GM19239 (cell line): Measurements from ENCODE around the gene PRKG2.

Experiments
- DNase-seq: peaks from one replicate; pipeline ENCODE4 v3.0.0; 2011; ENCODE audit warnings: low spot score; ENCODE audit not compliant: insufficient read length
- FAIRE-seq: peaks from 2 replicates; lab custom pipeline; 2011; peaks lifted over from hg19 to GRCh38; lab: Jason Lieb, UNC

The PRKG2 gene

DNA sequence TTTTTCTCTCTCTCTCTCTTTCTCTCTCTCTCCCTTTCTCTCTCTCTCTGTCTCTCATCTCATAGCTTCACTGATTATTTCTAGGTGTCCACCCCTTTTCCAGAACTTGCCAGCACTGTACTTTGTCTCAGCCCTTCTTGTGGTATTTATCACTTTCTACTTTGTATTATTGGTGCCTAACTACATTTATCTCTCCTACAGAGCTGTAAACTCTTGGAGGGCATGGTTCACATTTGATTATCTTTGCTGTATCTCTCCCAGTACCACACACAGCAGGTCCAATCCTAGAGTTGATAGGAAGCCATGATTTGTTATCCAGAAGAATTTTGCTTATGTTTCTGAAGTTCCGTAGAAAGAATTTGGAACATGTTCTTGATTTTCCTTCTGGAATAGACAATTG, 5.2 kb upstream of the PRKG2 start:
- DNase-seq (no peak), FAIRE-seq (no peak)

DNA sequence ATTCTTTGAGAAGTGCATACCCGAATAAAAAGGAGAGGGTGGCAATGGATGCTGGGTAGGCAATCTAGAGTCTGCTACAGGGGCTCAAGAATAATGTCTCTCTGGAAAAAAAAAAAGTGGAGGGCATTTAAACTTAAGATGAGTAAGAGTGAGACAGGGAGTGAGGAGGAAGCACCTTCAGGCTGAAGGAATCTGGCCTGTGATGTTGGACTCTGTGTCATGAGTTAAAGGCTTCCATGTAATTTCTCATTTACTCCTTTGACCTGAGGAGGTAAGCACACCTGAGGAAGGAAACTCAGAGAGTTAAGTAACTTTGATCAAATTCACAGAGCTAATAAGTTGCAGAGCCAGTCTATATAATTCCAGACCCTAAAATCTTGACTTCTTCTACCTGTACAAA, 3.2 kb upstream of the PRKG2 start:
- no peak for DNase-seq
- no peak for FAIRE-seq

DNA sequence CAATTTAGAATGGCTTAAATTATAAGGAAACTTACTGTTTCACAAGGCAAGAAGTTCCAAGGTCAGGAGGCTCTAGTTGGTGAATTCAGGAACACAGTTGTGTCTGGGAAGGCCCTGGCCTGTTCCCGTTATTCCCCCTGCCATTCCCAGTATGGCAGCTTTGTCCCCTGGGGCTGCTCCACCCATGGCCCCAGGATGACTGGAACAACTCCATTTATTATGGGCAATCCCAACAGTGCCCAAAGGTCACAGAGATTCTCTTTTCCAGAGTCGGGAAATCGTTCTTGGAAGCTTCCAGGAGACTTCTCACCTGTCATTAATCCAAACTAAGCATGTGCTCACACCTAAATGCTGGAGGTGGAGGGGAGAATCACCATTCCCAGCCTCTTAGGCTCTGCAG, 2.8 kb upstream of the PRKG2 start:
- DNase-seq, result no peak
- FAIRE-seq, result no peak

DNA sequence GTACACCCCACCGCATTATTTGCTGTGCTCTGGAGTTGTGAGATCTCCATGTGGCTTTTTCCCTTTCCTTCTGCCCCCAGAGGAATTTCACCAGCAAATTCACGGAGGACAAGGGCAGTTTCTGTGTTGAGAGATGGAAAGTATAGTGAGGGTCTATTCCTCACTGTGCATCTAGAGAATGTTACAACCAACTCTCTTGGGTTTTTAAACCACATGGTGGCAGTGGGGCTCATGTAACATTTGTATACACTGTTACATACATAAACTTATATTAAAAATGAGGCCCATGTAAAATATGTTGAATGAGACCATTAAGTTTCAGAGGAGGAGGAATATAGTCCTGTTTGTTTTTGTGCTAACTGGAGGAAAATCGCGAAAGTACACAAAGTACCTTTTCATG, 909 bp upstream of the PRKG2 start:
- FAIRE-seq (no peak), DNase-seq (no peak)

DNA sequence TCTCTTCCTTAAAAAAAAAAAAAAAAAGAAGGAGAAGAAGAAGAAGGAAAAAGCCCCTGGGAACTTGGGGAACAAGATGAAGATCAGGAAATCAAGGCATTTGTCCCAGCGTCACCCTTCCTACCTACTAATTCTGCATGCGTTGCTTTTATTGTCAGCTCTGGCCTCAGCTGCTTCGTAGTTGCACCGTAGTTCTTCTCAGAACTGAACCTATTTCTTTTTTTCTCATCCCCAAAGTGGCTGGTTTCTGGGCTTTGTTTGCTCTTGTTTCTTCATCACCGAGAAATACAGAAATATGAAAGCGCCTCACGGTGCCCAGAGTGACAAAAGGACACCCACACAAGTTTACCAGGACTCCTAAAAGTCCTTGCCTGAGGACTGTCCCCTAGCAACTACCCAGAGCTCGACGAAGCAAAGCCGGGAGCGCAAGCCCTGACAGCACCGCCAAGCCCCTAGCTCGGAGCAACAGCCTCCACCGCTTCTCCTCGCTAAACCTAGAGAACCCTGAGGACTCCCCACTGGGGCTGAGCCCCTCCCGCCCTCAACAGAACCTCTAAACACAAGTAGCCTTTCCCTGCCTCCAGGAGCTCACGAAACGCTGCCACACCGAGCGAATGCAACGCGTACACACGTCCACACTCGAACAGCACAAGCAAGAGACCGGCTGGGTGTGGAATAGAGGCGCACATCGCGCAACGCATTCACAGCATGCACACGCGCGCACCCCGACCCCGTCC, 710 bp downstream of the PRKG2 start:
- DNase-seq, result no peak
- FAIRE-seq, result no peak

GRCh38 chr4:81213671-81214070, 1.4 kb downstream of the PRKG2 start:
- FAIRE-seq (no peak), DNase-seq (no peak)

DNA sequence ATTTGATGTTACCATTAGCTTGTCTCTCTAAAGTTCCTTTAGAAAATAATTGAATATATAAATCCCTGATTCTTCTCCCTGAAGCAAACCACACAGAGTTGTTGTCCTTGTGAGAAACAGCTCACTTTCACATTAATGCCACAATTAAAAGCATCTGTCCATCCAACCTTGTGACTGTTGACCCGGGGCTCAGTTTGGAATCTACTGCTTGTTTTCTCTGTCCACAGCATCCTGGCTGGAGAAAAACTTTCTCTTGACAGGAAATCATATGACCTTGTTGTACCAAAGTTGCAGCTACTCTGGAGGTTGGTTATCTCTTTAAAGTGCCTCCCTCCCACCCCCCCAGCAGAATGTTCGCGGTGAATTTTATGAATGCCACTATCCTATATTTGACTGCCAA, 3.1 kb downstream of the PRKG2 start:
- no peak for DNase-seq
- FAIRE-seq, result no peak

GRCh38 chr4:81207828-81208227, 7.2 kb downstream of the PRKG2 start:
- FAIRE-seq (no peak), DNase-seq (no peak)

GRCh38 chr4:81205302-81205701, 9.7 kb downstream of the PRKG2 start:
- no peak for FAIRE-seq
- no peak for DNase-seq

DNA sequence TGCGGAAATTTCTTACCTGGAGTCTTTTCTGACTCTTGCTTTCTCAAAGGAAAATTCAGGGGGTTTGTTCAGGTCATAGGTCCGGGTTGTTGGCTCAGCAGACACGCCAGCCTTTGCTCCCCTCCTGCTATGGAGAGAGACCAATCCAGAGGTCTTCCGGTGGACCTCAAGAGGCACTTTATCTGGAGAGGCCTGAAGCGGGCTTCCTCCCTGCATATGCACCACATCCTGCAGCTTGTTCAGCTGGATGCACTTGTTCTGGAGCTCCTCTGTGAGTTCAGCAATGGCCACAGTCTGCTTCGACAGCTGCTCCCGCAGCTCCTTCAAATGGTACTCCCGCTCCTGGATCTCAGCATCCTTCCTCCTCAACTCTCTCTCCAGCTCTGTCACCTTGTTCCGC, 10.5 kb downstream of the PRKG2 start:
- FAIRE-seq (no peak), DNase-seq (no peak)

- FAIRE-seq, result no peak
- no peak for DNase-seq
These were observed 15.2 kb downstream of the PRKG2 start for GRCh38 chr4:81199831-81200230.

DNA sequence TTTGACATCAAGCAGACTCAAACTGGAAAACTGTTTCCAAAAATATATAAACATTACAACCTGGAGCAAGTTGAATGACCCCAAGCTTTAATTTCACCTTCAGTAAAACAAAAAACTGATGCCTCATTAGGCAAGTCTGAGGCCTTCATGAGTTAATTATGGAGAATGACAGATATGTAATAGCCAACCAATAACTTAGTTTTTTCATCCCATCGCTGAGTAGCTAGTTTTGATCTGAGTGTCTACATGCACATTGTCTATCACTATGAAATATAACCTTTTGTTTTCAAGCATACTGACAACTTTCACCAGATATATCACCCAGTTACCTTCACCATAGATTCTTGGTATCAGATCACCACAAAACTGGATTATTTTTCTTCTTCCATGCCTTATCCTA, 16.4 kb downstream of the PRKG2 start:
- no peak for DNase-seq
- no peak for FAIRE-seq

DNA sequence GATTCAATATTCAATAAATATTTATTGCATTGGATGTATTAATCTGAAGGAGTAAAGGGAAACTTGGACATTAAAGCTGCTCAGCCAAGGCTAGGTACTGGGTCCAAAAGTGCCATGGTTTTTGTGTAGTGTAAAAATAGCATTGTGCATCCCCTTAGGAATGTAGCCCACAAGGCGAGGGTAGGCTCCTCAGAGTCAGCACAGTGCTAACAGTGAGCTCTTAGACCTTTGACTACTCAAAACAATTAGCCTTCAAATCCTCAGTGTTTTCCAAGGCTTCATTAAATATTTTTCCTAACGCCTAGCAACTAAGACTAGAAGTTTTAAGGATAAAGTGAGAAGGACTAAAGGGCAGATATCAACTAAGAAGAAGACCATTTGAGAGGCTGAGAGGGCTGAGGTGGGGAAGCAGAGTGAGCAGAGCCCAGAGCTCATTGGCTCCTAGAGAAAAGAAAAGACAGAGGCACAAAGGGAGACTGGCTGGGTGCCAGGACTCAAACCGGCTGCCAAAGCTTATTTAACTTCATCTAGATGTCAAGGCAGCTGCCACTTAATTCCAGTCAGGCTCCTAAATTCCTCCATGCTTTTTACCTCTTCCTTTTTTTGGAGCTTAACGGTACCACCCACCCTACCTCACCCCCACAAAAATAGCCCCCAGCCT, 17.0 kb downstream of the PRKG2 start:
- DNase-seq, result no peak
- FAIRE-seq, result no peak

GRCh38 chr4:81196126-81196650, 18.8 kb downstream of the PRKG2 start:
- DNase-seq (no peak), FAIRE-seq (no peak)

DNA sequence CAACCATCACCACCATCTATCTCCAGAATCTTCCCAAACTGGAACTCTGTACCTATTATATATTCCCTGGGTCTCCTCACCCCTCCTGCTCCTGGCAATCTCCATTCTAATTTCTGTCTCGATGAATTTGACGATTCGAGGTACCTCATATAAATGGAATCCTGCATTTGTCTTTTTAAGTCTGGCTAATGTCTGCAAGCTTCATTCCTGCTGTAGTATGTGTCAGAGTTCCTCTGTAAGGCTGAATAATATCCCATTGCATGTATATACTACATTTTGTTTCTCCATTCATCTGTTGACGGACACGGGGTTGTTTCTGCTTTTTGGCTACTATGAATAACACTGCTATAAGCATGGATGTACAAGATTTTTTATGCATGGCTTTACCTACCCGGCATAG, 19.5 kb downstream of the PRKG2 start:
- DNase-seq (no peak), FAIRE-seq (no peak)

DNA sequence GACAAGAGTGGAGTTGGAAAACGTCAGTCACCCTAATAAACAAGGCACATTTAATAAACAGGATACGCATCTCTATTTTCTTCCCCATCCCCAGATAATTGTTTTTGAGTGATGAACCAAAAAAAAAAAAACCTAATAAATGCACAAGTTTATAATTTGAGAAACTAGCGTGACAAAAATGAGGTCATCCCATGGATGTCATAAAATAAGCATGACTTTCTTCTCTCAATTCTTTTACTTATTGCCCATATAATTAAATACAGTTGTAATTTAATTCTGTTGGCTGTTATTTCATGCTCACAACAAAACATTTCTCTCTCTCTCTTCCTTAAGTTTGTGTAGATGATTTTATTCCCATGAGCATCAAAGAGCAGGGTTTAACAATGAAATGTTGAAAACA, 20.7 kb downstream of the PRKG2 start:
- no peak for DNase-seq
- no peak for FAIRE-seq

GRCh38 chr4:81180916-81181315, 34.1 kb downstream of the PRKG2 start:
- FAIRE-seq, result no peak
- no peak for DNase-seq

GRCh38 chr4:81179326-81179725, 35.7 kb downstream of the PRKG2 start:
- no peak for DNase-seq
- no peak for FAIRE-seq

- DNase-seq (no peak), FAIRE-seq (no peak)
These were observed 41.8 kb downstream of the PRKG2 start for GRCh38 chr4:81173213-81173612.

DNA sequence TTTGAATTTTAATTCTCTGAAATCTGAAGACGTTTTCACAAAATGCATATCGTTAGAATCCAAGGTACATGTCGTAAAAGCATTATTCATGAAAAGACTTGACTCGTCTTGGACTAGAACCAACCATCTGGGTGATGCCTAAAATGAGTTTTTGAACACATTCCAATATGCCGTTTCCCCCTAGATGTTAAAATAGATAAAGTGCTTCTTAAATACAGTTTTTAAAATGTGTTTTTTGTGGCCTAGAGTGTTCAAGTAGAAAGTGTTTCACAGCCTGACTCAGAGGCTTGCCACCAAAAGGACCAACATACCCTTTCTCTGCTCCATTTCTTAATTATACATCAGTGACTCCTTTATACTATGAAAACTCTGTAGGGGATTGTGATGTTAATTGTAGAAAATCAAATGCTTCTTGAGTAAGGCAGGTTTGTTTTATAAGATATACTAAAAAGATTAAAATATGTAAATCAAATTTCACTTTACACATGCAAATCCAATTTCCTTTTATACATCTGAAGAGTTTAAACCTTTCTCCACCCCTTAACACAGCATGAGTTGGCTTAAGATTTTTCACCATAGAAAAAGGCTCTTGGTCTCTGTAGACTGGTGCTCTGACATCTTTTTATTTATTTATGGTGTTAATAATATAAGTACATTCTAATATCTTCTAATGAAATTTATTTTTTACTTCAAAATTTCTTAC, 48.4 kb downstream of the PRKG2 start:
- no peak for DNase-seq
- FAIRE-seq, result no peak

GRCh38 chr4:81165861-81166430, 49.1 kb downstream of the PRKG2 start:
- FAIRE-seq (no peak), DNase-seq (no peak)
